Liver (tissue), 9 donors: ENCODE results near the gene CORO2A. TPM values are rescaled to one million over a fixed set of nuclear protein-coding genes. Genes with fewer than 3 reads are reported as not detected.

Experiments used
- DNase-seq: peaks from one replicate; pipeline ENCODE4 v3.0.0-alpha.2; 2017; ENCODE audit warnings: low spot score
- H3K27ac ChIP-seq, 2 donors: one replicate each; pipeline ENCODE4 v1.7.0; 2013; ENCODE audit warnings: inconsistent platforms in 2 of 2, low read length in 2 of 2, control low read depth in 1 of 2, low read depth in 1 of 2, mild to moderate bottlenecking in 1 of 2
- H3K27me3 ChIP-seq, 4 donors: one replicate each; pipeline versions ENCODE4 v1.6.1 to v1.7.0; 2013; ENCODE audit warnings: low read length in 3 of 4, inconsistent platforms in 1 of 4, mild to moderate bottlenecking in 1 of 4, moderate library complexity in 1 of 4; ENCODE audit not compliant: control insufficient read depth in 4 of 4, insufficient read depth in 4 of 4
- H3K36me3 ChIP-seq, 4 donors: one replicate each; pipeline versions ENCODE4 v1.6.1 to v1.7.0; 2013; ENCODE audit warnings: low read length in 3 of 4, mild to moderate bottlenecking in 3 of 4, low read depth in 1 of 4, moderate library complexity in 1 of 4; ENCODE audit not compliant: control insufficient read depth in 4 of 4, insufficient read depth in 3 of 4
- H3K4me1 ChIP-seq, 4 donors: one replicate each; pipeline versions ENCODE4 v1.6.1 to v1.7.0; 2013; ENCODE audit warnings: low read length in 3 of 4, mild to moderate bottlenecking in 3 of 4, moderate library complexity in 1 of 4; ENCODE audit not compliant: control insufficient read depth in 4 of 4, insufficient read depth in 4 of 4
- H3K4me3 ChIP-seq, 3 donors: one replicate each; pipeline versions ENCODE4 v1.6.1 to v1.7.0; 2013; ENCODE audit warnings: low read length in 3 of 3, control low read depth in 1 of 3, low read depth in 1 of 3, mild to moderate bottlenecking in 1 of 3
- H3K9ac ChIP-seq, 2 donors: one replicate each; pipeline ENCODE4 v1.7.0; 2013; ENCODE audit warnings: low read length in 2 of 2, mild to moderate bottlenecking in 2 of 2, moderate library complexity in 2 of 2, control low read depth in 1 of 2, low read depth in 1 of 2
- H3K9me3 ChIP-seq, 4 donors: one replicate each; pipeline versions ENCODE4 v1.6.1 to v1.7.0; 2013; ENCODE audit warnings: low read length in 3 of 4; ENCODE audit not compliant: control insufficient read depth in 4 of 4
- CTCF ChIP-seq: fragments of 150-350 bp; IDR thresholded peaks from 2 replicates; pipeline ENCODE4 v1.5.1; 2017; ENCODE audit warnings: improper control_type of control experiment, low read depth, low read length; ENCODE audit not compliant: missing input control
- FOXA1 ChIP-seq: IDR thresholded peaks from 2 replicates; pipeline ENCODE4 v1.6.1; 2016; ENCODE audit warnings: antibody characterized with exemption
- GABPA ChIP-seq, 2 donors: IDR thresholded peaks in 1 of 2; conservative IDR thresholded peaks in 1 of 2; 2 replicates each; pipeline ENCODE4 v1.6.1; 2016; ENCODE audit warnings: antibody characterized with exemption in 2 of 2, mild to moderate bottlenecking in 1 of 2, moderate library complexity in 1 of 2
- JUND ChIP-seq, 2 donors: IDR thresholded peaks; 2 replicates each; pipeline ENCODE4 v1.6.1; 2016; ENCODE audit warnings: antibody characterized with exemption in 2 of 2
- SP1 ChIP-seq: IDR thresholded peaks from 2 replicates; pipeline ENCODE4 v1.6.1; 2018; ENCODE audit warnings: antibody characterized with exemption, mild to moderate bottlenecking
- TAF1 ChIP-seq: conservative IDR thresholded peaks from 2 replicates; pipeline ENCODE4 v1.6.1; 2016; ENCODE audit warnings: antibody characterized with exemption, mild to moderate bottlenecking
- YY1 ChIP-seq: IDR thresholded peaks from 2 replicates; pipeline ENCODE4 v1.6.1; 2016; ENCODE audit warnings: antibody characterized with exemption, mild to moderate bottlenecking
- ZBTB33 ChIP-seq: IDR thresholded peaks from 2 replicates; pipeline ENCODE4 v1.6.1; 2016; ENCODE audit warnings: antibody characterized with exemption
- WGBS: extraction: QIAGEN DNeasy Blood & Tissue Kit; methylation state at CpG from one replicate; pipeline ENCODE4 v1.1.7; 2013; 5-methylcytosine and 5-hydroxymethylcytosine counted together
- polyA plus RNA-seq, 2 donors: library from polyadenylated mRNA; stranded (reverse) in 1 of 2; unstranded in 1 of 2; fragments of 200-250 nt in 1 of 2; fragments of >200 nt in 1 of 2; fragmentation: Nextera tagmentation in 1 of 2; extraction: Ambion mirVana in 1 of 2; gene quantifications; one replicate each; pipeline versions ENCODE4 v1.2.1 to v1.2.3, GENCODE V29; 2013 to 2015
- total RNA-seq, 2 donors: library from RNA; depleted of rRNA; stranded (reverse); fragments of >200 nt; gene quantifications; one replicate each; pipeline ENCODE4 v1.2.3, GENCODE V29; 2014
- TF ChIP-seq, protein P1 (sequence below): IDR thresholded peaks from 2 replicates; pipeline ENCODE4 v1.6.1; 2016; ENCODE audit warnings: antibody characterized with exemption
- TF ChIP-seq, protein P2 (sequence below): IDR thresholded peaks from 2 replicates; pipeline ENCODE4 v1.6.1; 2016; ENCODE audit warnings: antibody characterized with exemption, mild to moderate bottlenecking
- donor health status: healthy.
- donor health status: healthy.
- donor health status: healthy.
- donor health status: healthy.
- donor health status: healthy.

The CORO2A gene
- total and polyA plus RNA-seq, 4 donors: 1.2 to 2.8 (median 1.4) TPM

- TF ChIP-seq CTCF (no peak), GABPA (IDR thresholded peaks at IDR 0.05 in 1 of 2, conservative IDR thresholded peaks at IDR 0.05 in 1 of 2) (no peak)
Measured at GRCh38 chr9:98168941-98169488, 23.4 kb downstream of the CORO2A start (continued).

DNA sequence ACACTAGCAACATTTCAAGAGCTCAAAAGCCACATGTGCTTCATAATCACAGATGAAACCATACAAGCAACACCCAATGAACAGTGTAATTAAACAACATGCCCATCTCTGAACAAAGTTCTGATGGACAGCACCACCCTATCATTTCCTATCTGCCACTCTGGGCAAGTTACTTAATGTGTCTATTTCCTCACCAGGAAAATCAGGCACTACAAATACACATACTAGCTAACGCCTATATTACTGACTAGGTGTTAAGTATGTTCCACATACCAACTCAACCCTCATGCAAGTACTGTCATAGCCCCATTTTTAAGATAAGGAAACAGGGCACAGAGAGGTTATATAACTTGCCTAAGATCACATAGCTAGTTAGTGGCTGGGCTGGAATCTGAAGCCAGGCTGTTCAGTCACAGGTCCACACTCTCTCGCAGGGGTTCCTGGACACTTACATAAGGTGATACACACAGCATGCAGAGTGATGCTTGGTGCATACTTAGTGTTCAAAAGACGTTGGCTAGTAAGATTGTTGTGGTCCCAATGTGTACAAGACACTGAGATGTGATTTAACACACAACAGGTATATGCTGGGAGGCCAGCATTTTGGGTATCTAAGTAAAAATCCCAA lies 24.2 kb downstream of the CORO2A start:
- Histone ChIP-seq H3K9me3 (no peaks in the 10 kb centered on the region), H3K27me3 (no peaks in the 10 kb centered on the region), H3K27ac (no peak overlapping the region), H3K4me1 (peaks cover 0 to 6% (median 5%) of the 10 kb centered on the region in 4 donors), H3K4me3 (no peak overlapping the region), H3K36me3 (no peaks in the 10 kb centered on the region), H3K9ac (no peak overlapping the region)
- no peak for DNase-seq
- 88% methylated on average over 3 of the region's 3 CpGs for WGBS
- TF ChIP-seq SP1 (no peak), JUND (IDR thresholded peaks at IDR 0.05) (no peak), CTCF (no peak), TAF1 (no peak), FOXA1 (no peak), ZBTB33 (no peak), YY1 (no peak), GABPA (IDR thresholded peaks at IDR 0.05 in 1 of 2, conservative IDR thresholded peaks at IDR 0.05 in 1 of 2) (no peak)
- TF ChIP-seq, protein P1, sequence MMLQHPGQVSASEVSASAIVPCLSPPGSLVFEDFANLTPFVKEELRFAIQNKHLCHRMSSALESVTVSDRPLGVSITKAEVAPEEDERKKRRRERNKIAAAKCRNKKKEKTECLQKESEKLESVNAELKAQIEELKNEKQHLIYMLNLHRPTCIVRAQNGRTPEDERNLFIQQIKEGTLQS: no peak
- TF ChIP-seq, protein P2, sequence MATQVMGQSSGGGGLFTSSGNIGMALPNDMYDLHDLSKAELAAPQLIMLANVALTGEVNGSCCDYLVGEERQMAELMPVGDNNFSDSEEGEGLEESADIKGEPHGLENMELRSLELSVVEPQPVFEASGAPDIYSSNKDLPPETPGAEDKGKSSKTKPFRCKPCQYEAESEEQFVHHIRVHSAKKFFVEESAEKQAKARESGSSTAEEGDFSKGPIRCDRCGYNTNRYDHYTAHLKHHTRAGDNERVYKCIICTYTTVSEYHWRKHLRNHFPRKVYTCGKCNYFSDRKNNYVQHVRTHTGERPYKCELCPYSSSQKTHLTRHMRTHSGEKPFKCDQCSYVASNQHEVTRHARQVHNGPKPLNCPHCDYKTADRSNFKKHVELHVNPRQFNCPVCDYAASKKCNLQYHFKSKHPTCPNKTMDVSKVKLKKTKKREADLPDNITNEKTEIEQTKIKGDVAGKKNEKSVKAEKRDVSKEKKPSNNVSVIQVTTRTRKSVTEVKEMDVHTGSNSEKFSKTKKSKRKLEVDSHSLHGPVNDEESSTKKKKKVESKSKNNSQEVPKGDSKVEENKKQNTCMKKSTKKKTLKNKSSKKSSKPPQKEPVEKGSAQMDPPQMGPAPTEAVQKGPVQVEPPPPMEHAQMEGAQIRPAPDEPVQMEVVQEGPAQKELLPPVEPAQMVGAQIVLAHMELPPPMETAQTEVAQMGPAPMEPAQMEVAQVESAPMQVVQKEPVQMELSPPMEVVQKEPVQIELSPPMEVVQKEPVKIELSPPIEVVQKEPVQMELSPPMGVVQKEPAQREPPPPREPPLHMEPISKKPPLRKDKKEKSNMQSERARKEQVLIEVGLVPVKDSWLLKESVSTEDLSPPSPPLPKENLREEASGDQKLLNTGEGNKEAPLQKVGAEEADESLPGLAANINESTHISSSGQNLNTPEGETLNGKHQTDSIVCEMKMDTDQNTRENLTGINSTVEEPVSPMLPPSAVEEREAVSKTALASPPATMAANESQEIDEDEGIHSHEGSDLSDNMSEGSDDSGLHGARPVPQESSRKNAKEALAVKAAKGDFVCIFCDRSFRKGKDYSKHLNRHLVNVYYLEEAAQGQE: no peak
